ENCODE measurements around the gene HSD11B2. TPM values are rescaled to one million over a fixed set of nuclear protein-coding genes. Genes with fewer than 3 reads are reported as not detected.

HSD11B2 gene
- polyA plus RNA-seq, 3 donors = 44.4 to 54.9 (median 45.6) TPM

- DNase-seq (ENCODE audit: low read depth in 3 of 3, low spot score in 2 of 3) = no peak
Measured at GRCh38 chr16:67448580-67448979, 17.7 kb downstream of the HSD11B2 start.

GRCh38 chr16:67449336-67449735, 18.4 kb downstream of the HSD11B2 start:
- DNase-seq (ENCODE audit: low read depth in 3 of 3, low spot score in 2 of 3) = no peak

- DNase-seq (ENCODE audit: low read depth in 3 of 3, low spot score in 2 of 3) = no peak
Measured at GRCh38 chr16:67449739-67450138, 18.8 kb downstream of the HSD11B2 start.

- no peak for DNase-seq (ENCODE audit: low read depth in 3 of 3, low spot score in 2 of 3)
Measured at GRCh38 chr16:67451061-67451703, 20.3 kb downstream of the HSD11B2 start.

GRCh38 chr16:67451704-67452435, 20.9 kb downstream of the HSD11B2 start:
- DNase-seq (ENCODE audit: low read depth in 3 of 3, low spot score in 2 of 3) = no peak

- no peak for DNase-seq (ENCODE audit: low read depth in 3 of 3, low spot score in 2 of 3)
Measured at GRCh38 chr16:67454104-67454503, 23.2 kb downstream of the HSD11B2 start.

GRCh38 chr16:67454852-67455251, 23.9 kb downstream of the HSD11B2 start:
- no peak for DNase-seq (ENCODE audit: low read depth in 3 of 3, low spot score in 2 of 3)

GRCh38 chr16:67456391-67457081, 25.6 kb downstream of the HSD11B2 start:
- DNase-seq (ENCODE audit: low read depth in 3 of 3, low spot score in 2 of 3) = no peak

- DNase-seq (ENCODE audit: low read depth in 3 of 3, low spot score in 2 of 3) = no peak
Measured at GRCh38 chr16:67457611-67458010, 26.7 kb downstream of the HSD11B2 start.

- no peak for DNase-seq (ENCODE audit: low read depth in 3 of 3, low spot score in 2 of 3)
Measured at GRCh38 chr16:67458121-67458641, 27.3 kb downstream of the HSD11B2 start.

- DNase-seq (ENCODE audit: low read depth in 3 of 3, low spot score in 2 of 3) = no peak
Measured at GRCh38 chr16:67459066-67459860, 28.3 kb downstream of the HSD11B2 start.

- no peak for DNase-seq (ENCODE audit: low read depth in 3 of 3, low spot score in 2 of 3)
Measured at GRCh38 chr16:67459861-67460150, 28.9 kb downstream of the HSD11B2 start.

- no peak for DNase-seq (ENCODE audit: low read depth in 3 of 3, low spot score in 2 of 3)
Measured at GRCh38 chr16:67460168-67460567, 29.2 kb downstream of the HSD11B2 start.

GRCh38 chr16:67460961-67461360, 30.0 kb downstream of the HSD11B2 start:
- DNase-seq (ENCODE audit: low read depth in 3 of 3, low spot score in 2 of 3) = no peak

GRCh38 chr16:67461600-67462278, 30.8 kb downstream of the HSD11B2 start:
- no peak for DNase-seq (ENCODE audit: low read depth in 3 of 3, low spot score in 2 of 3)

GRCh38 chr16:67462279-67462655, 31.3 kb downstream of the HSD11B2 start:
- no peak for DNase-seq (ENCODE audit: low read depth in 3 of 3, low spot score in 2 of 3)

GRCh38 chr16:67463059-67463458, 32.1 kb downstream of the HSD11B2 start:
- no peak for DNase-seq (ENCODE audit: low read depth in 3 of 3, low spot score in 2 of 3)

GRCh38 chr16:67463691-67464090, 32.8 kb downstream of the HSD11B2 start:
- DNase-seq (ENCODE audit: low read depth in 3 of 3, low spot score in 2 of 3) = no peak

- DNase-seq (ENCODE audit: low read depth in 3 of 3, low spot score in 2 of 3) = no peak
Measured at GRCh38 chr16:67464565-67464964, 33.6 kb downstream of the HSD11B2 start.

- no peak for DNase-seq (ENCODE audit: low read depth in 3 of 3, low spot score in 2 of 3)
Measured at GRCh38 chr16:67466581-67466980, 35.7 kb downstream of the HSD11B2 start.

All from right renal cortex interstitium (tissue), 3 donors.